Pulmonary artery endothelial cell (primary cell): Measurements from ENCODE around the gene MKI67. TPM values are rescaled to one million over a fixed set of nuclear protein-coding genes. Genes with fewer than 3 reads are reported as not detected.
"Not testable (repeated sequence)": the region's sequence is repeated elsewhere in the genome, so short reads cannot be mapped to it uniquely, and the experiment has no call there.

Experiments used
- DNase-seq: peaks from one replicate; pipeline ENCODE4 v3.0.0-alpha.2; 2011; ENCODE audit warnings: low read depth, low spot score
- total RNA-seq: library from RNA; depleted of rRNA; stranded (reverse); fragments of >200 nt; gene quantifications from 2 replicates; pipeline ENCODE4 v1.2.3, GENCODE V29; 2014

Gene MKI67
- total RNA-seq, 1 donor from 2014 or later = 16.4 TPM

DNA sequence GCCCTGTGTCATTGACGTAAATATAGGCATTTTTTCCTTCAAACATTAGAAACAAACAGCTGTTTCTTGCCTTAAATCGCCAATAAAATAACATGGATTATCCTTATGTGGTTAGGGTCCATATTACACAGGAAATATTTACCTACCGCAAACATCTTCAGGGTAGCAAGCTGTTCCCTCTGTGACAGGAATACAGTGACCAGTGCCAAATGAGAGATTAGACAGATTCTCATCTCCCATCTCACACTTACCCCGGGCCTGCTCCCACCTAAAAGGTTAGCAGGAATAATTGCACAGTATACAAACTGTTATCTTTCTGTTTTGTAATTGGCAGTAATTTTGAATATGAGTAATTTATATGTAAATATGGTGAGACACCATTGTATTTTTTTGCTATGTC is 16.5 kb downstream of the MKI67 start:
- no peak for DNase-seq

- no peak for DNase-seq
Measured at GRCh38 chr10:128105383-128105782, 20.8 kb downstream of the MKI67 start.

- no peak for DNase-seq
Measured at GRCh38 chr10:128103229-128103714, 23.0 kb downstream of the MKI67 start.

DNA sequence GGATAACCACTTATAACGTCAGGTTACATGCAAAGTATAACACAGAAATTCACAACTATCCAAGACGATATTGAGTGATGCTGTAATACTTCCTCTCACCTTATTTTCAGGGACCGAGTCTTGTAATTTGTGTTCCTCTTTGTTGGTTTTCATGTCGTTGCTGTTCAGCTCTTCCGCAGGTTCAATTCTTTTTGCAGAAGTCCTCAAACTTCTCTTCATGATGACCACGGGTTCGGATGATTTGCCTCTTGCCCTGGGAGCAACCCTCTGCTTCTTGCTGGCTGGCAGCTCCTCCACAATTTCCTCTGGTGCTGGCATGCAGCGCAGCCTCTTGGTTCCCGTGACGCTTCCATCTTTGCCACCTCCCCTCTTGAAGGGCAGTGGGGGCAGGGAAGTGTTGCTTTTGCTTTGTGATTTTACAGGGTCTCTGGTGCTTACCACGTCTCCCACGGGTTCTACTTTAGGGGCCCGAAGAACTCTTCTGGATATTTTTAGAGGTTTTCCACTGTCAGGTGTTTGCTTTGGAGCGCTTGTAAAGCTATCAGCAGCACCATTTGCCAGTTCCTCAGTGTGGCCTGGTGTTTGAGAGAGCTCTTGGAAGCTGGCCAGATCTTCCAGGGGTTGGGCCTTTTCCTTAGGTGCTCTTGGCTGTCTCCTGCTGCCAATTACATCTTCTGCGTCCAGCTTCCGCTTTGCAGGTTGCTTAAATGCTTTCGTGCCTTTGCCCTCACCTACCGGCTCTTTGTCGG is 23.6 kb downstream of the MKI67 start:
- no peak for DNase-seq

DNA sequence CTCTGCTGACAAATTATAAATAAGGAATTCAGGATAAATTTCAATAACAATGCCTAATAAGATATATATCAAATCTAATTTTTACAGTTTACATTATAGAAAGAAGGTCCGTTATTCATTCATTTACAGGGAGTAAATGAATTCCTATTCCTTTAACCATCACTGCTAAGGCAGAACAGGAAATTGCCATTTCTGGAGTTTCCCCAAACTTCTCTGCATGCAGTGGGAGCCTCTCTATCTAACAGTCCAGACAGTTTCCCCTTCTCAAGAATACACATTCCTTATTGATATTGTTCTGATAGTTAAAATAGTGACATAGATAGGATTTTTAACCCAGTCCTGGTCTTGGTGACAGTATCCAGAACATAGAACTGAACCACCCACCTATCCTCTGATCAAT is 24.3 kb downstream of the MKI67 start:
- DNase-seq = no peak

DNA sequence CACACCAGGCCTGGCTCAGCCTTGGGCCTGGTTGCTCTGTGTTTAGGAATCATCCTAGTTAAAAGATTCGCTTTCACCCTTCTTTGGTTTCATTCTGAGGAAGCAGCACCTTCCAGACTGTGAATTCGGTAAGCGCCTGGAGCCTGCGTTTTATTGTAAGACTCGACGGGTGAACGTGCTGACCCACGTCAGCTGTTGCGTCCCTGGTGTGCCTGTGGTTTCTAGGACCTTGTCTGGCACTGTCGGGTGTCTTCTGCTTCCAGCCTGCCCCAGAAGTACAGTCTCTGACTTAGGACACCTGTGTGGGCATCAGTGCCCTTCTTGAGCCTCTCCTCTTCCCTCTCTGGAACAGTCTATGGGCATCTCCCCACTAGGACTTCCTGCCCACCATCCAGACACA is 26.3 kb downstream of the MKI67 start:
- no peak for DNase-seq

DNA sequence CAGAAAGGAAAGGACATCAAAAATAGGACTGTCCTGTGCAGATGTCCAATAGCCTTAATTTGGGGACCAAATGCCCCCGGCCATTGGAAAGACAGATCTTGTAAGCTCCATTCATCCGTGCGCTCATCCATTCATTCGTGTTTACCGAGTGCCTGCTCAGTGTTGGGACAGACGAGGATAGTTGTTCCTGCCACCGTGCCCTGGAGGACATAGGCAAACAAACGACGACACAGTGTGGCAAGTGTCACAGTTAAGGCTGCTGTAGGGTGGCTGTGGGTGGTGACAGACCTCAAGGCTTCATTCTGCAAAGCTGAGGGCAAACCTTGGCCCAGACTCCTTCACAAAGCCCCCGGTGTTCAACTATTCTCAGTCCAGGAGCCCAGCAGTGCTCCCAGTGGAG is 27.6 kb downstream of the MKI67 start:
- DNase-seq = no peak

- no peak for DNase-seq
Measured at GRCh38 chr10:128097783-128098182, 28.4 kb downstream of the MKI67 start.

- no peak for DNase-seq
Measured at GRCh38 chr10:128096486-128097199, 29.6 kb downstream of the MKI67 start.

- no peak for DNase-seq
Measured at GRCh38 chr10:128095753-128096469, 30.3 kb downstream of the MKI67 start.

GRCh38 chr10:128095027-128095752 is 31.0 kb downstream of the MKI67 start:
- DNase-seq = no peak

DNA sequence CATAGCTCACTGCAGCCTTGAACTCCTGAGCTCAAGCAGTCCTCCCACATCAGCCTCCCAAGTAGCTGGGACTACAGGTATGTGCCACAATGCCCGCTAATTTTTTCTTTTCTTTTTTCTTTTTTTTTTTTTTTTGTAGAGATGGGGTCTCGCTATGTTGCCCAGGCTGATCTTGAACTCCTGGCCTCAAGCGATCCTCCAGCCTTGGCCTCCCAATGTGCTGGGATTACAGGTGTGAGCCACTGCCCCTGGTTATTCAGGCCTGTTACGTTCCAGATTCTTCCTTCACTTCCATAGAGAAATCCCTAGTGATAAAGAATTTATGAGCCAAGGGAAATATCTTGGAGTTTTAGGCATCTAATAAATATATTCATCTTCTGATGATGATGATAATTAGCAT is 31.6 kb downstream of the MKI67 start:
- DNase-seq = not testable (repeated sequence)

- DNase-seq = no peak
Measured at GRCh38 chr10:128092454-128092853, 33.8 kb downstream of the MKI67 start.

- DNase-seq = no peak
Measured at GRCh38 chr10:128091636-128092210, 34.5 kb downstream of the MKI67 start.

DNA sequence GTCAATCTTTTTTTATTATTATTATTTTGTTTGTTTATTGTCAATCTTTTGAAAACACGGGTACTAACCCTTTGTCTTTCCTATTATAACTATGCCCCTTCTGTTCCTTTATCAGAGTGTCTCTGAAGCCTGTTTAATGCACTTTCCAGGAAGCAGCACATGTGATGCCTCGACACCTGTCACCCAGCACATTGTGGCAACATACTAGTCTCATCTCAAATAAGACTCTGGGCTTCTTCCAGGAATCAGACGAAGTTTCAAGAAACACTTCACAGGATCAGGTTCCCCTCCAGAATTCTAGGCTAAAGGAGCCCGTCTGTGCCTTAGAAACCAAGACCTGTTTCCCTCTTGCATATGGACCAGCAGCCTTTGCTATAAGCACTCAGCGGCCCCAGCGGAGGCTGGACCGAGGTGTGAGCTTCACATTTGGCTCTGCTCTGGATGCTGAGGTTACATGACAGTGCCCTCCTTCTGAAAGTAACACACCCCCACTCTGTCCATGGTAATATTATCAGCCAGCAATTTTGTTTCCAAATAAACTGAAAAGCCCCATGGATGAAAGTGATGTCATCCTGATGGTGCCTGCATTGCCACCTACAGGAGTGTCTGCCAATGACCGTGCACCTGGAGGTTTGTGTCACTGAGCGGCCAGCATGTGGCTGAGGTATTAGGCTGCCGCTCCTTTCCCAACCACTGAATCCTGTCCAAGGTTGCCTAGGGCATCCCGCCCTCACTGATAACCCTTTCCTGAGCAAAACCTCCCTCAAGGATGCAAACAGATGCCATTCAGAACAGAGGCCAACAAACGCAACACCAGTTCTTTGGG is 38.1 kb downstream of the MKI67 start:
- no peak for DNase-seq

DNA sequence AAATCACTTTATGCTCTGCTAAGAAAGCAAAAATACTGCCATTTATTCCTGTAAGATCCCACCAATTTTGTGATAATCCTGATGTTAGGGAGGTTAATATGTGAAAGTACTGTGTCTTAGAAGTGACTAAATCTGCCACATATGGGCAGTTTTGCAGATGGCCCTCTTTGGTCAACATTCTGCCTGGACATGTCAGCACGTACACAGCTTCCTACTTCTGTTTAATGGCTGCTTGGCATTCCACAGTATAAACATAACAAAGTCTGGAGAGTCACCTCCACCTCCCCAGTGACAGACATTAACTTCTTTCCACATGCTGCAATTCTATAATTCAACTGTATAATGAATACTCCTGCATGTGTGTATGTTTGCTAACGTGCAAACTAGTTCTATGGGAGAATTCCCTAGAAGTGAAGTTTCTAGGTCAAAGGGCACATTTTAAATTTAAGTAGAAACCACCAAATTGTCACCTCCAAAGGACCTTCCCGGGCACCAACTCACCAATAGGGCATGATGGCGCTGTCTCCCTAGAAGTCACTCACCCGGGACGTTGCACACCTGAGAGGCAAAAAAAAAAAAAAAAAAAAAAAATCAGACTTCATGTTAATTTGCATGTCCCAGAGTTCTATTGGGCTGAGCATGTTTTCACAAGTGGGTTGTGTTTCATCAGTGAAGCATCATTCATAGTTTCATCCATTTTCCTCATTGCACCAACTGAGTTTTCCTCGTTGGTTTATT is 38.9 kb downstream of the MKI67 start:
- DNase-seq = no peak

DNA sequence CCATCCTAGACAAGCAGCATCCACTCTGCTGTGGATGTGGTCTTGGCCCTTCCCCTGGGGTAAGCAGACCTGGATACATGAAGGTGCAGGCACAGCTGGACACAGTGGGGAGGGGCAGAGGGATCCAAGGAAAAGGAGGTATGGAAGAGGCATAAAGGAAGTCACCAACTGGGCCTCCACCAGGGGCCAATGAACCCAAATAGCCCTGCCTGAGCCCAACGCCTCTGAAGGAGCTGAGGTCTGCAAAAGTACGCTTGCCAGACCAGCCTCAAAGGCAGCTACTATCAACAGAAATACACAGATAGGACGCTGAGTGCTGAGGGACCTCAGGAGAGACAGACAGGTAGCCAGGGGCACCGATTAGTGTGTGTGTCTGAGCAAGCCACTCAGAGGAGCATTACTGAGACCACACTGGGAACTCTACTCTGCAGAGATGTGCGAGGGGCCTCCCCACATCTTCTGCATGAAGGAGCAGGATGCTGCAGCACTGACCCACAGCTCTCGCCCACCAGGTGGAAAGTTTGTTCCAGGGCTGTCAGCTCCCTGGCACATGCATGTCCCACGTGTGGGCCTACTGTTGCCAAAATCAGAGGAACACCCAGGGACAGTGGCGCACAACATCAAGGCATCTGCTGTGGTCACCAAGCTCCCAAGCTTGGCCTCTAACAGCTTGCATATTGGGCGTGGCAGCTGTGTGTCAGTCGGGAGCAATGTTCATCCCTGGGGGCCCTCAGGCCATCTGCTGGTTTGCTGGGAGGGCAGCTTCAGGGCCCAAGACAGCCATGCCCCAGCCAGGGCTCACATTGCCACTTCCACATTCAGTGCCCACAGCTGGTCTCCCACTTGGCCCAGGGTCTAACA is 40.0 kb downstream of the MKI67 start:
- DNase-seq = no peak

DNA sequence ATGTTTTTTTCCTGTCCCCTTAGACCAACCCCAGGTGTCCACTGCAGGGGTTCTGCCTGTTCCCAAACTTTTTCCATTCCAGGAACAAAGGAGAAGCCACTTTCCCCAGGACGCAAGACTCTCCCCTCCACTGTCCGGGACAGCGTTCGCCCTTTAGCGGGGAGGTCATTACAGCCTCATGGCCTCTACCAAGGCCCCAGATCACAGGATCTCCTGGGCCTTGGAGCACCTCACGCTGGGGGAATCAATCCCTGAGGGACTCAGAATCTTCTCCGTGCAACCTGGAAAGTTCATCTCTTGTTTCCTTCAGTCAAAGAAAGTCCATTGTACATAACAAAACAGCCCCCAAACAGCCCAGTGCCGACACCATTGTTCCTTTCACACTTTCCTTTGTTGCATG is 41.2 kb downstream of the MKI67 start:
- no peak for DNase-seq

DNA sequence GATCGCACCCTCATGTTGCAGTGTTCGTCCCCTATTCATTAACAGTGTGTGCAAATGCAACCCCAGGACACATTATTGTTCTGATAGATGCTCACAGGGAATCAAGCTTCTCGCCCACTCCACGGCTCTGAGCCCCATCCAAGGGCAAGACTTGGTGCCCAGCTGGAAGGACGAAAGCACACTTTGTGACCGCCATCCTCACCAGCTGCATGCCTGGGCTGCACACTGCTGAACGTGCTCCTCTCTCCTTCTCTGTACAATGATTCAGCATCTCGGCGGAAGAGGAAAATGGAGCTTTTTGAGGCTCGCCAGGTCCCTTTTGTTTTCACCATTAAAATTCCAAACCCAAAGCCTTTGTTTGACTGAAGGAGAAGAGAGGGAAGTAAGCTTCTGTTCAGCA is 41.9 kb downstream of the MKI67 start:
- DNase-seq = no peak
